ENCODE results near the gene NAV2. TPM values are rescaled to one million over a fixed set of nuclear protein-coding genes. Genes with fewer than 3 reads are reported as not detected.
"Not testable (repeated sequence)": the region's sequence is repeated elsewhere in the genome, so short reads cannot be mapped to it uniquely, and the experiment has no call there.

NAV2 gene
- total and polyA plus RNA-seq, 2 donors, result 2.0 to 5.8 TPM

DNA sequence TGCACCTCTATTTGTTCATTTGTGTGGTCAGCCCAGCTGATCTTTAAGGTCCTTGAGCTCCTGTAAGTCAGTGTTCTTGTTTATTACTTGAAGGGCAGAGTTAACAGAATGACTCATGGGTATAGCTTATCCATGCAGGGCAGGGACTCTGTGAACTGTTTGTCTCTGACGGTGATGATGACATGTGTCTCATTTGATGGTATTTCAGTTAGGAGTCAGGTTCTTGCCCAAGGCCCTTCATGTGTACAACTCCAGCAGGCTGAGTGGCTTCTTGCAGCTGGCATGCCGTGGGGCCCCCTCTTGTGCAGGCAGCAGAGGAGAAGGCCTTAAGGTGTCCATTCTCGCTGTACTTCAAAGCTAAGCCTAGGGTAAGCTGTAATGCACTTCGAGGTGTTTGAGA, 282.5 kb downstream of the NAV2 start:
- Histone ChIP-seq H3K27ac (ENCODE audit: low read depth in 1 of 2, low read length in 1 of 2) (no peak overlapping the region), H3K27me3 (ENCODE audit: control insufficient read depth in 2 of 2, insufficient read depth in 1 of 2, low read length in 1 of 2) (no peaks in the 10 kb centered on the region), H3K36me3 (ENCODE audit: control insufficient read depth in 2 of 2, insufficient read depth in 2 of 2, low read length in 1 of 2) (no peaks in the 10 kb centered on the region), H3K4me1 (ENCODE audit: control insufficient read depth in 2 of 2, insufficient read depth in 2 of 2, low read length in 2 of 2) (no peaks in the 10 kb centered on the region), H3K9me3 (ENCODE audit: control insufficient read depth in 2 of 2, insufficient read depth in 1 of 2, low read length in 1 of 2) (no peaks in the 10 kb centered on the region), H3K4me3 (ENCODE audit: low read length in 2 of 2) (no peak overlapping the region)
- WGBS, result 90% methylated on average over 4 of the region's 4 CpGs
- no peak for DNase-seq (ENCODE audit: low read depth in 6 of 9, low spot score in 9 of 9)

DNA sequence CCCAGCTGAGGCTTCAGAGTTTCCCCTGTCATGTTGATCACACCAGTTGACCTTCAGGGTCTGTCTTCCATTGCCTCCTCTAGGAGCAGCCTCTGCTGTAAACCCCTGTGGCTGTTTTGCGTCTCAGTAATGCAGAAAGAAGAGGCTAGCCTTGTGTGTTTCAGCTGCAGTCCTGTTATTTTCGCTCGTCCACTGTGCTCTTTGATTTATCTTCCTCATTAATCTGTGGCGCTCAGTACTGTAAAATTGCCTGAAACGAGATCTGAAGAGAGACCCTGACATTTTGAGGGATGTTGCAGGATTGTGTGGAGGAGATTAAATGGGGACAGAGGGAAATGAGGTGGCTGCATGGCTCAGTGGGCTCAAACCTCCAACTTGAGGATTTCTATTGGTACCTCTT, 283.9 kb downstream of the NAV2 start:
- Histone ChIP-seq H3K36me3 (ENCODE audit: control insufficient read depth in 2 of 2, insufficient read depth in 2 of 2, low read length in 1 of 2) (no peaks in the 10 kb centered on the region), H3K27ac (ENCODE audit: low read depth in 1 of 2, low read length in 1 of 2) (no peak overlapping the region), H3K9me3 (ENCODE audit: control insufficient read depth in 2 of 2, insufficient read depth in 1 of 2, low read length in 1 of 2) (no peaks in the 10 kb centered on the region), H3K4me1 (ENCODE audit: control insufficient read depth in 2 of 2, insufficient read depth in 2 of 2, low read length in 2 of 2) (no peaks in the 10 kb centered on the region), H3K4me3 (ENCODE audit: low read length in 2 of 2) (no peak overlapping the region), H3K27me3 (ENCODE audit: control insufficient read depth in 2 of 2, insufficient read depth in 1 of 2, low read length in 1 of 2) (no peaks in the 10 kb centered on the region)
- DNase-seq (ENCODE audit: low read depth in 6 of 9, low spot score in 9 of 9), result no peak
- WGBS, result 79% methylated on average over 5 of the region's 5 CpGs

DNA sequence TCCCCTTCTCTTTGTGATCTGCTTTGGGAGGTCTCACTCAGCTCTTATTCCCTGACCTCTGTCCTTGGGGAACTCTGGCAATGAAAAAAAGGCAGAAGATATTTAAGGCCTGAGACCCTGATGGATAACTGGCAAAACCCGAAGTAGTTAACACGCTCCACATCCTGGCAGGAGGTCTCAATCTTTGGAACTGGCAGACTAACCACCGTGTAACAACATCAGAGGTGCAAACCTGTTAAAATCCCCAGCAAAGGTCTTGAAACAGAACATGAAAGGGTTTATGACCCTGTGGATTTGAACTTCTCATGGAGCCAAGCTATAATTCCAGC, 287.3 kb downstream of the NAV2 start:
- no peak overlapping the region for H3K27ac ChIP-seq (ENCODE audit: low read depth in 1 of 2, low read length in 1 of 2)
- 92% methylated on average over 3 of the region's 3 CpGs for whole genome bisulfite sequencing

DNA sequence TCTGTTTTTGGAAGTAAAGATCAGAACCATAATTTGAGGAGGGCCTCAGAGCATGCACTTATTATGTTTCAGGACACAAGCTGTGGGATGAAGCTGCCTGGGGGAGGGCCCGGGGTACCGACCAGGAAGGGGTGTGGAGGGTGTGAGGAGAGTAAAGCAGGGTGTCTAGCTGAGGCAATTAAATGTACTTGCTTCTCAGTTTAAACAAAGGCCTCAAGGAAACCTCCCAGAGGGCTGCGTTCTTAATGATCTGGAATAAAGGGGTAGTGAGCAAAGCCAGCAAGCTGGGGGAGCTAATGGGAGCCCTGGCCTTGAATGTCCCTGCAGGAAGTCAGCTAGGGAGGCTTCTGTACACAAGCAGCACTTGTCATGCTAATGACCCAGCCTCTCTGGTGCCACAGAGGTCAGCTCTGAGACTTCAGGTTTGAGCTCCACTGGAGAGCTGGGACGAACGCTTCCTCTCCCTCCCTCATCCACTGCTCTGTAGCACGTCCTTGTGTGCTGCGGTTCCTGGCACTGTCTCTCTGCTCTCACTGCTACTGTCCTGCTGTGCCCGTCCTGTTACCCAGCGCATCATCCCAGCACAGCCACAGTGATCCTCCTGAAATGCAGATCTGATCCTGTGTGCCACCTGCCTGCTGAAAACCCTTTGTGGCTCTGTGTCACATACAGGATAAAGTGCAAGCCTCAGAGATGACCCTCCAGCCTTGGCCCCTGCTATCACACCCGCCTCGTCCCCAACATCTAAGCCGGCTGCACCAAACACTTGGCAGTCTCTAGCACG, 287.9 kb downstream of the NAV2 start:
- Histone ChIP-seq H3K36me3 (ENCODE audit: control insufficient read depth in 2 of 2, insufficient read depth in 2 of 2, low read length in 1 of 2) (no peaks in the 10 kb centered on the region), H3K4me1 (ENCODE audit: control insufficient read depth in 2 of 2, insufficient read depth in 2 of 2, low read length in 2 of 2) (no peaks in the 10 kb centered on the region), H3K27me3 (ENCODE audit: control insufficient read depth in 2 of 2, insufficient read depth in 1 of 2, low read length in 1 of 2) (no peaks in the 10 kb centered on the region), H3K27ac (ENCODE audit: low read depth in 1 of 2, low read length in 1 of 2) (no peak overlapping the region), H3K4me3 (ENCODE audit: low read length in 2 of 2) (no peak overlapping the region), H3K9me3 (ENCODE audit: control insufficient read depth in 2 of 2, insufficient read depth in 1 of 2, low read length in 1 of 2) (no peaks in the 10 kb centered on the region)
- no peak for DNase-seq (ENCODE audit: low read depth in 6 of 9, low spot score in 9 of 9)
- 95% methylated on average over 13 of the region's 13 CpGs for WGBS

More for the DNA sequence above, 287.3 kb downstream of the NAV2 start:
- DNase-seq (ENCODE audit: low read depth in 6 of 9, low spot score in 9 of 9), result no peak
- Histone ChIP-seq H3K27me3 (ENCODE audit: control insufficient read depth in 2 of 2, insufficient read depth in 1 of 2, low read length in 1 of 2) (no peaks in the 10 kb centered on the region), H3K4me1 (ENCODE audit: control insufficient read depth in 2 of 2, insufficient read depth in 2 of 2, low read length in 2 of 2) (no peaks in the 10 kb centered on the region), H3K4me3 (ENCODE audit: low read length in 2 of 2) (no peak overlapping the region), H3K9me3 (ENCODE audit: control insufficient read depth in 2 of 2, insufficient read depth in 1 of 2, low read length in 1 of 2) (no peaks in the 10 kb centered on the region), H3K36me3 (ENCODE audit: control insufficient read depth in 2 of 2, insufficient read depth in 2 of 2, low read length in 1 of 2) (no peaks in the 10 kb centered on the region)

DNA sequence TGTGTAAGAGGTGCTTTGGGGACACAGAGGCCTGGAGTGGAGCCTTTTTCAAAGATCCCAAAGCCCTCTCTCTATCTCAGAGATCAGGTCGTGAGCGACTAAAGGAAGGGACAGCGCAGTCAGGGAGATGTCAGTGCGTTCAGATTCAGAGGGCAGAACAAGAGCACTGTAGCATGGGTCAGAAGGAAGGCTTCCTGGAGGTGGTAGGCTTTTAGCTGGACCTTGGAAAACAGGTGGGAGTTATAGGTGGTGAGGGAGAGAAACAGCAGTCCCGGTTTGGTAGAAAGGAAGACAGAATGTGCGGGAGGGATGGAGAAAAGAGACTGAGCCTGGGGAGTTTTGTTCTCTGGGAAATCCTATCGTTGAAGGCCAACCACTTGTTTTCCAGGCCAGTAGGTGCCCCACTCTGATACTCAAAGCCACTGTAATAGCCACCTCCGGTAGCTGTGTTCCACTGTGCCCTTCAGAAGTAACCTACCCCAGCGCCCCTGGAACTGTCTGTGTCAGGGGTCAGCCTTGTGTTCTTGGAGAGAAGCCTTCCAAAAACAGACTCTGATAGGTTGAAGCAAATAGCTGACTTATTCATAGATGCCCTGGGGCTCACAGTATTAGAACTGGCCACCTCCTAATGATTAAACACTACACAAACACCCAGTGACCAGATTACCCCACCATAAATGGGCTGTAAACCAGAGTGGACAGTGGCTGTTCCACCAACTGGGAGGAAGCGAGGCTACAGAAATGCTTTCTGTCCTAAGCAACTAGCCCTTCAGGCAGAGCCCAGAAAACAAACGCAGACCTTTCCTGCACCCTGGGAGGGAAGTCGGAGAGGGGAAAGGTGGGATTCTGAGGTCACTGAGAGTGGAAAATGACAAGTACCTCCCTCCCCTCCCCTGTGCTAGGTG, 289.9 kb downstream of the NAV2 start:
- no peaks in the 10 kb centered on the region for H3K9me3 ChIP-seq (ENCODE audit: control insufficient read depth in 2 of 2, insufficient read depth in 1 of 2, low read length in 1 of 2)
- no peak overlapping the region for H3K4me3 ChIP-seq (ENCODE audit: low read length in 2 of 2)
- H3K4me1 ChIP-seq (ENCODE audit: control insufficient read depth in 2 of 2, insufficient read depth in 2 of 2, low read length in 2 of 2), result no peaks in the 10 kb centered on the region
- no peak overlapping the region for H3K27ac ChIP-seq (ENCODE audit: low read depth in 1 of 2, low read length in 1 of 2)
- 95% methylated on average over 12 of the region's 12 CpGs for WGBS
- H3K27me3 ChIP-seq (ENCODE audit: control insufficient read depth in 2 of 2, insufficient read depth in 1 of 2, low read length in 1 of 2), result no peaks in the 10 kb centered on the region
- no peak for DNase-seq (ENCODE audit: low read depth in 6 of 9, low spot score in 9 of 9)
- no peaks in the 10 kb centered on the region for H3K36me3 ChIP-seq (ENCODE audit: control insufficient read depth in 2 of 2, insufficient read depth in 2 of 2, low read length in 1 of 2)

DNA sequence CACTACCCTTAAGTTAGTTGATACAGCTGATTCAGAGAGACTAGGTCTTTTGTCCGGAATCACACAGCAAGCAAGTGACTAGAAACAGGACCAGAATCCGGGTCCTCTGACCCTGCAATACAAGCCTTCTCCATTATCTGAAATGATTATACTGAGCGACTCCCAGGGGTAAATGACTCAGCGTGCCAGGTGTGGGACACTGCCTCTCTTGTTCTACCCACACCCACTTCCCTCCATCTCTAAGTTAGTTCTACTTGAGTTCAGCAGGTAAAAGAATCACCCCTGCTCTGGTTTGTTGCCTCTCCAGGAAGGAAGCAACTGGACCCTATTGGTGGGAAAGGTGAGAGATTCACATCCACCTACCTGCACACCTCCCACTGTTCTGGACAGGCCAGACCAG, 290.7 kb downstream of the NAV2 start:
- H3K27me3 ChIP-seq (ENCODE audit: control insufficient read depth in 2 of 2, insufficient read depth in 1 of 2, low read length in 1 of 2), result no peaks in the 10 kb centered on the region
- H3K36me3 ChIP-seq (ENCODE audit: control insufficient read depth in 2 of 2, insufficient read depth in 2 of 2, low read length in 1 of 2), result no peaks in the 10 kb centered on the region
- 81% methylated on average over 4 of the region's 4 CpGs for WGBS
- no peak for DNase-seq (ENCODE audit: low read depth in 6 of 9, low spot score in 9 of 9)
- H3K9me3 ChIP-seq (ENCODE audit: control insufficient read depth in 2 of 2, insufficient read depth in 1 of 2, low read length in 1 of 2), result no peaks in the 10 kb centered on the region
- no peak overlapping the region for H3K27ac ChIP-seq (ENCODE audit: low read depth in 1 of 2, low read length in 1 of 2)
- no peaks in the 10 kb centered on the region for H3K4me1 ChIP-seq (ENCODE audit: control insufficient read depth in 2 of 2, insufficient read depth in 2 of 2, low read length in 2 of 2)
- H3K4me3 ChIP-seq (ENCODE audit: low read length in 2 of 2), result no peak overlapping the region

DNA sequence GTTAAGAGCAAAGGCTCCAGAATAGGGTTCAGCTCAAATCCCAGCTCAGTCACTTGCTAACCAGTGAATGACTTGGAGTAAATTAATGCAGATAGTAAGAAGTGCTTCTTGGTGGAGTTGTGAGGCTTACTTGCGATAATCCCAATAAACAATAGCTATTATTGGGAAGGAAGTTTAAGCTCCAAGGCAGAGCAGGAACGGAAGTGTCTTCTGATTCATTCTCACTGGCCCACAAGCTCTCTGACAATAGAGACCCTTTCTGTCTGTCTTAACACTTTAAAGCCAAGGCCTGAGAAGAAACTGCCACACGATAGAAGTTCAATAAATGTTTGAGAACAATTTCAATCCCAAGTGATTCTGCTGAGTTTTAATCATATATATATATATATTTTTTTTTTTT, 292.2 kb downstream of the NAV2 start:
- H3K4me1 ChIP-seq (ENCODE audit: control insufficient read depth in 2 of 2, insufficient read depth in 2 of 2, low read length in 2 of 2), result no peaks in the 10 kb centered on the region
- 94% methylated on average over 3 of the region's 3 CpGs for WGBS
- H3K9me3 ChIP-seq (ENCODE audit: control insufficient read depth in 2 of 2, insufficient read depth in 1 of 2, low read length in 1 of 2), result no peaks in the 10 kb centered on the region
- no peak overlapping the region for H3K27ac ChIP-seq (ENCODE audit: low read depth in 1 of 2, low read length in 1 of 2)
- H3K36me3 ChIP-seq (ENCODE audit: control insufficient read depth in 2 of 2, insufficient read depth in 2 of 2, low read length in 1 of 2), result no peaks in the 10 kb centered on the region
- DNase-seq (ENCODE audit: low read depth in 6 of 9, low spot score in 9 of 9), result no peak
- no peak overlapping the region for H3K4me3 ChIP-seq (ENCODE audit: low read length in 2 of 2)
- H3K27me3 ChIP-seq (ENCODE audit: control insufficient read depth in 2 of 2, insufficient read depth in 1 of 2, low read length in 1 of 2), result no peaks in the 10 kb centered on the region

DNA sequence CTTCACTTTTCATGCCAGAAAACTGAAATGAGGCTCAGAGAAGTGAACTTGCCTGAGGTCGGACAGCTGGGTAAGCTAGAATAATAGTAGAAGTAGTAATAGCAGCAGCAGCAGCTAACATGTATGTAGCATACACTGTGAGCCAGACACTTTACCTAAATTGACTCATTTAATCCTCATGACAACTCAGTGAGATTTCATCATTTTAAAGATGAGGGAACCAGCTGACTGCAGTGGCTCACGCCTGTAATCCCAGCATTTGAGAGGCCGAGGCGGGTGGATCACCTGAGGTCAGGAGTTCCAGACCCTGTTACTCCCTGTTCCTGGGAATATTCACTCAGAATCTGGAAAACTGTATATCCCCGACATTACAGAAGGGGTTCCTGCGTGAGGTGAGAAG, 293.1 kb downstream of the NAV2 start:
- no peak for DNase-seq (ENCODE audit: low read depth in 6 of 9, low spot score in 9 of 9)
- Histone ChIP-seq H3K27me3 (ENCODE audit: control insufficient read depth in 2 of 2, insufficient read depth in 1 of 2, low read length in 1 of 2) (no peaks in the 10 kb centered on the region), H3K36me3 (ENCODE audit: control insufficient read depth in 2 of 2, insufficient read depth in 2 of 2, low read length in 1 of 2) (no peaks in the 10 kb centered on the region), H3K4me1 (ENCODE audit: control insufficient read depth in 2 of 2, insufficient read depth in 2 of 2, low read length in 2 of 2) (no peaks in the 10 kb centered on the region), H3K9me3 (ENCODE audit: control insufficient read depth in 2 of 2, insufficient read depth in 1 of 2, low read length in 1 of 2) (no peaks in the 10 kb centered on the region), H3K27ac (ENCODE audit: low read depth in 1 of 2, low read length in 1 of 2) (no peak overlapping the region), H3K4me3 (ENCODE audit: low read length in 2 of 2) (no peak overlapping the region)
- WGBS, result 97% methylated on average over 6 of the region's 6 CpGs

DNA sequence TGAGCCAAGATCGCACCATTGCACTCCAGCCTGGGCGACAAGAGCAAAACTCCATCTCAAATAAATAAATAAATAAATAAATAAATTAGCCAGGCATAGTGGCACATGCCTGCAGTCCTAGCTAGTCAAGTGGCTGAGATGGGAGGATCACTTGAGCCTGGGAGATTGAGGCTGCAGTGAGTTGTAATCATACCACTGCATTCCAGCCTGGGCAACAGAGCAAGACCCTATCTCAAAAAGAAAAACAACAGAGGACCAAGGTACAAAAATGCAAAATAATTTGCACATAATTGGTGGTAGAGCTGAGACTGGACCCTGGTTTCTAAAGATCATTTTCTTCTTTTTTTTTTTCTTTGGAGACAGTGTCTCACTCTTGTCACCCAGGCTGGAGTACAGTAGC, 294.0 kb downstream of the NAV2 start:
- not testable (repeated sequence) for H3K27me3 ChIP-seq (ENCODE audit: control insufficient read depth in 2 of 2, insufficient read depth in 1 of 2, low read length in 1 of 2); H3K9me3 ChIP-seq (ENCODE audit: control insufficient read depth in 2 of 2, insufficient read depth in 1 of 2, low read length in 1 of 2); H3K4me3 ChIP-seq (ENCODE audit: low read length in 2 of 2); DNase-seq (ENCODE audit: low read depth in 6 of 9, low spot score in 9 of 9); H3K36me3 ChIP-seq (ENCODE audit: control insufficient read depth in 2 of 2, insufficient read depth in 2 of 2, low read length in 1 of 2); H3K27ac ChIP-seq (ENCODE audit: low read depth in 1 of 2, low read length in 1 of 2); H3K4me1 ChIP-seq (ENCODE audit: control insufficient read depth in 2 of 2, insufficient read depth in 2 of 2, low read length in 2 of 2)
- 96% methylated on average over 2 of the region's 2 CpGs for WGBS

Measured in thymus (tissue), 11 donors.